OCI-LY1 (cell line): ENCODE measurements around the gene PRPF31.

ENCODE experiments used
- EZH2 ChIP-seq: fragments of 200-600 bp; sonication (generic), shearing (Covaris generic); IDR thresholded peaks from 2 replicates; pipeline ENCODE4 v1.8.0; 2017; ENCODE audit warnings: borderline replicate concordance, mixed run types, mild to moderate bottlenecking, antibody characterized with exemption, low read length, moderate library complexity, mixed read lengths
- TF ChIP-seq, protein P1 (sequence below): fragments of 200-600 bp; sonication (generic), shearing (Covaris generic); IDR thresholded peaks from 2 replicates; pipeline ENCODE4 v1.5.1; 2017; ENCODE audit warnings: mild to moderate bottlenecking, antibody characterized with exemption, low read length, moderate library complexity, mixed read lengths

DNA sequence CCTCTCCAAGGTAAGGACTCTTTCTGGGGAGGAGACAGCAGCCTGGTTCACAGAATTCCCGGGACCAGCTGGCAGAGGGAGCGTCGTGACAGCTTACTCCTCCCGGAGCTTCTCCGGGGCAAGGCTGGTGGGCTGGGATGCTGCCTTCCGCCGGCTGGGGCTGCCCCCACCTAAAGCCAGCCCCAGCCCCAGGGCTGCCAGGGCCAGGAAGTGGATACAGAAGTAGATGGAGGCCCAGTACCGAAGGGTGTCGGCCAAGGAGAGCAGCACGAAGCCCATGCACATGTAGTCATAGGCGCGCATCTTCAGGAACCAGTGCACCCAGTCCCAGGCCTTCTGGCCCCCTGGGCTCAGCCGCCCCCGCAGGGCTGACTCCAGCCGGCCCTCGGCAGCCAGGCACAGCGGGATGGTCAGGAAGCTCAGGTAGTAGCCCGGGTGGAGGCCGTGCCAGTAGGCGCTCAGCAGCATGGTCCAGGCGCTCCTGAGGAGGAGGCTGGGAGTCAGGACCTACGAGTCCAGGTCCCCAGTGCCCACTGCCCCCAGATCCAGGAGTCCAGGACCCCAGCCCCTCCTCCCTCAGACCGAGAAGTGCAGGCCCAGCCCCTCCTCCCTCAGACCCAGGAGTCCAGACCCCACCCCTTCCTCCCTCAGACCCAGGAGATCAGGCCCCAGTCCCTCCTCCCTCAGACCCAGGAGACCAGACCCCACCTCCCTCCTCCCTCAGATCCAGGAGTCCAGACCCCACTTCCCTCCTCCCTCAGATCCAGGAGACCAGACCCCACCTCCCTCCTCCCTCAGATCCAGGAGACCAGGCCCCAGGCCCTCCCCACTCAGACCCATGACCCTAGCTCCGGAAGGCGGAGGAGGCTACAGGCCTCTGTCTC lies 58.6 kb downstream of the PRPF31 start:
- TF ChIP-seq EZH2: no peak
- TF ChIP-seq, protein P1, sequence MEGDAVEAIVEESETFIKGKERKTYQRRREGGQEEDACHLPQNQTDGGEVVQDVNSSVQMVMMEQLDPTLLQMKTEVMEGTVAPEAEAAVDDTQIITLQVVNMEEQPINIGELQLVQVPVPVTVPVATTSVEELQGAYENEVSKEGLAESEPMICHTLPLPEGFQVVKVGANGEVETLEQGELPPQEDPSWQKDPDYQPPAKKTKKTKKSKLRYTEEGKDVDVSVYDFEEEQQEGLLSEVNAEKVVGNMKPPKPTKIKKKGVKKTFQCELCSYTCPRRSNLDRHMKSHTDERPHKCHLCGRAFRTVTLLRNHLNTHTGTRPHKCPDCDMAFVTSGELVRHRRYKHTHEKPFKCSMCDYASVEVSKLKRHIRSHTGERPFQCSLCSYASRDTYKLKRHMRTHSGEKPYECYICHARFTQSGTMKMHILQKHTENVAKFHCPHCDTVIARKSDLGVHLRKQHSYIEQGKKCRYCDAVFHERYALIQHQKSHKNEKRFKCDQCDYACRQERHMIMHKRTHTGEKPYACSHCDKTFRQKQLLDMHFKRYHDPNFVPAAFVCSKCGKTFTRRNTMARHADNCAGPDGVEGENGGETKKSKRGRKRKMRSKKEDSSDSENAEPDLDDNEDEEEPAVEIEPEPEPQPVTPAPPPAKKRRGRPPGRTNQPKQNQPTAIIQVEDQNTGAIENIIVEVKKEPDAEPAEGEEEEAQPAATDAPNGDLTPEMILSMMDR: no peak
